ENCODE results near the gene RALGAPB.
A peak's percentile ranks its signal among the peaks of the same experiment; 100 is the strongest.
"Not testable (repeated sequence)": the region's sequence is repeated elsewhere in the genome, so short reads cannot be mapped to it uniquely, and the experiment has no call there.

The RALGAPB gene

GRCh38 chr20:38472513-38473366 lies at the start of gene RALGAPB:
RALGAPB (plus strand) TSS chr20:38472843; CDS start chr20:38488433, 15,590 bp downstream.
- peak; percentile 96 for DNase-seq

GRCh38 chr20:38423541-38423940 lies 49.1 kb upstream of the RALGAPB start:
- DNase-seq, result no peak

GRCh38 chr20:38424401-38424800 lies 48.2 kb upstream of the RALGAPB start:
- DNase-seq, result no peak

- DNase-seq, result no peak
Observed at GRCh38 chr20:38426006-38426897, 46.4 kb upstream of the RALGAPB start.

- DNase-seq, result no peak
Observed at GRCh38 chr20:38427655-38428023, 45.0 kb upstream of the RALGAPB start.

GRCh38 chr20:38428800-38429199 lies 43.8 kb upstream of the RALGAPB start:
- no peak for DNase-seq

GRCh38 chr20:38429301-38429700 lies 43.3 kb upstream of the RALGAPB start:
- no peak for DNase-seq

GRCh38 chr20:38430679-38431325 lies 41.8 kb upstream of the RALGAPB start:
- DNase-seq, result no peak

GRCh38 chr20:38432292-38432691 lies 40.4 kb upstream of the RALGAPB start:
- DNase-seq, result no peak

- DNase-seq, result not testable (repeated sequence)
Observed at GRCh38 chr20:38432870-38433269, 39.8 kb upstream of the RALGAPB start.

- no peak for DNase-seq
Observed at GRCh38 chr20:38433304-38433972, 39.2 kb upstream of the RALGAPB start.

GRCh38 chr20:38434301-38434741 lies 38.3 kb upstream of the RALGAPB start:
- DNase-seq, result no peak

GRCh38 chr20:38434770-38435554 lies 37.7 kb upstream of the RALGAPB start, which contains the start of gene SNHG17:
SNHG17 (minus strand) TSS chr20:38435328.
- peak; percentile 87 for DNase-seq

- DNase-seq, result no peak
Observed at GRCh38 chr20:38435555-38435939, 37.1 kb upstream of the RALGAPB start.

GRCh38 chr20:38437796-38438195 lies 34.8 kb upstream of the RALGAPB start:
- DNase-seq, result no peak

GRCh38 chr20:38441110-38441509 lies 31.5 kb upstream of the RALGAPB start:
- not testable (repeated sequence) for DNase-seq

- DNase-seq, result no peak
Observed at GRCh38 chr20:38441916-38442315, 30.7 kb upstream of the RALGAPB start.

- DNase-seq, result no peak
Observed at GRCh38 chr20:38445381-38445796, 27.3 kb upstream of the RALGAPB start.

GRCh38 chr20:38445901-38446425 lies 26.7 kb upstream of the RALGAPB start:
- DNase-seq, result no peak

GRCh38 chr20:38446441-38447209 lies 26.0 kb upstream of the RALGAPB start:
- peak; percentile 87 for DNase-seq

- no peak for DNase-seq
Observed at GRCh38 chr20:38447251-38447661, 25.4 kb upstream of the RALGAPB start.

Measured in GDM1 (cell line).